Astrocyte (in vitro differentiated cells and primary cell): Measurements from ENCODE around the gene TNRC6C.

Experiments used
- EZH2 ChIP-seq: IDR thresholded peaks from 2 replicates; pipeline ENCODE4 v1.6.1; 2012; ENCODE audit warnings: mild to moderate bottlenecking, low read length, inconsistent platforms; ENCODE audit not compliant: insufficient read depth
- TF ChIP-seq, protein P1 (sequence below): IDR thresholded peaks from 2 replicates; pipeline ENCODE4 v1.5.1; 2011; ENCODE audit warnings: low read depth, mild to moderate bottlenecking, inconsistent platforms, low read length, moderate library complexity; ENCODE audit not compliant: insufficient read depth

DNA sequence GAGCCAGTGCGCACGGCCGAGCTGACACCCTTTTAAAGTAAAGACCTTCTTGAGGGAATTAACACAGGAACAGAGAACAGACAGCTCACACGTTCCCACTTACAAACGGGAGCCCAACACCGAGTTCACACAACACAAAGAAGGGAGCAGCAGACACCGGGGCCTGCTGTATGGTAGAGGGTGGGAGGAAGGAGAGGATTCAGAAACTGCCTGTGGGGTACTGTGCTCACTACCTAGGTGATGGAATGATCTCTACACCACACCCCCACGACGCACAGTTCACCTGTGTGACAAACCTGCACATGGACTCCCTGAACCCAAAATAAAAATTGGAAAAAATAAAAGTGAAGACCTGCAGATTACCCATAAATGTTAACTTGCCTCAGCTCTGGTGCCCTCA, 137.6 kb downstream of the TNRC6C start:
- TF ChIP-seq, protein P1, sequence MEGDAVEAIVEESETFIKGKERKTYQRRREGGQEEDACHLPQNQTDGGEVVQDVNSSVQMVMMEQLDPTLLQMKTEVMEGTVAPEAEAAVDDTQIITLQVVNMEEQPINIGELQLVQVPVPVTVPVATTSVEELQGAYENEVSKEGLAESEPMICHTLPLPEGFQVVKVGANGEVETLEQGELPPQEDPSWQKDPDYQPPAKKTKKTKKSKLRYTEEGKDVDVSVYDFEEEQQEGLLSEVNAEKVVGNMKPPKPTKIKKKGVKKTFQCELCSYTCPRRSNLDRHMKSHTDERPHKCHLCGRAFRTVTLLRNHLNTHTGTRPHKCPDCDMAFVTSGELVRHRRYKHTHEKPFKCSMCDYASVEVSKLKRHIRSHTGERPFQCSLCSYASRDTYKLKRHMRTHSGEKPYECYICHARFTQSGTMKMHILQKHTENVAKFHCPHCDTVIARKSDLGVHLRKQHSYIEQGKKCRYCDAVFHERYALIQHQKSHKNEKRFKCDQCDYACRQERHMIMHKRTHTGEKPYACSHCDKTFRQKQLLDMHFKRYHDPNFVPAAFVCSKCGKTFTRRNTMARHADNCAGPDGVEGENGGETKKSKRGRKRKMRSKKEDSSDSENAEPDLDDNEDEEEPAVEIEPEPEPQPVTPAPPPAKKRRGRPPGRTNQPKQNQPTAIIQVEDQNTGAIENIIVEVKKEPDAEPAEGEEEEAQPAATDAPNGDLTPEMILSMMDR = no peak
- no peak for TF ChIP-seq EZH2
